Effector CD4-positive, alpha-beta T cell (primary cell): ENCODE results near the gene TMEM164.

Source experiments
- DNase-seq: peaks from one replicate; pipeline ENCODE4 v3.0.0-alpha.2; 2020

The TMEM164 gene

GRCh38 chrX:110004215-110004614 lies 1.3 kb downstream of the TMEM164 start:
- DNase-seq, result no peak

- no peak for DNase-seq
These were observed 1.9 kb downstream of the TMEM164 start for GRCh38 chrX:110004731-110005369.

GRCh38 chrX:110006161-110006560 lies 3.2 kb downstream of the TMEM164 start:
- no peak for DNase-seq

GRCh38 chrX:110006821-110007375 lies 4.0 kb downstream of the TMEM164 start:
- DNase-seq, result no peak

GRCh38 chrX:110008011-110008635 lies 5.2 kb downstream of the TMEM164 start:
- no peak for DNase-seq

- no peak for DNase-seq
These were observed 10.0 kb downstream of the TMEM164 start for GRCh38 chrX:110012818-110013485.

- no peak for DNase-seq
These were observed 11.1 kb downstream of the TMEM164 start for GRCh38 chrX:110013968-110014367.

GRCh38 chrX:110015032-110015431 lies 12.1 kb downstream of the TMEM164 start:
- DNase-seq, result no peak

GRCh38 chrX:110015915-110016314 lies 13.0 kb downstream of the TMEM164 start:
- no peak for DNase-seq

GRCh38 chrX:110020536-110020935 lies 17.6 kb downstream of the TMEM164 start:
- no peak for DNase-seq

GRCh38 chrX:110021258-110022022 lies 18.5 kb downstream of the TMEM164 start:
- DNase-seq, result no peak

GRCh38 chrX:110022599-110023448 lies 19.9 kb downstream of the TMEM164 start:
- no peak for DNase-seq

GRCh38 chrX:110025395-110025794 lies 22.5 kb downstream of the TMEM164 start:
- DNase-seq, result no peak

- no peak for DNase-seq
These were observed 23.4 kb downstream of the TMEM164 start for GRCh38 chrX:110026099-110026844.

- DNase-seq, result no peak
These were observed 29.7 kb downstream of the TMEM164 start for GRCh38 chrX:110032534-110033147.

GRCh38 chrX:110034036-110034435 lies 31.1 kb downstream of the TMEM164 start:
- no peak for DNase-seq

- DNase-seq, result no peak
These were observed 33.5 kb downstream of the TMEM164 start for GRCh38 chrX:110036162-110037033.

- no peak for DNase-seq
These were observed 34.3 kb downstream of the TMEM164 start for GRCh38 chrX:110037178-110037577.

- DNase-seq, result no peak
These were observed 36.0 kb downstream of the TMEM164 start for GRCh38 chrX:110038900-110039299.

GRCh38 chrX:110041980-110042379 lies 39.1 kb downstream of the TMEM164 start:
- no peak for DNase-seq
